Measurements from ENCODE around the gene COPS2. TPM values are rescaled to one million over a fixed set of nuclear protein-coding genes. Genes with fewer than 3 reads are reported as not detected.
A peak's percentile ranks its signal among the peaks of the same experiment; 100 is the strongest.

COPS2 gene
- total RNA-seq, 1 donor from 2014 or later: 84.0 TPM

- Mint-ChIP-seq H3K27ac (no peak overlapping the region), H3K4me3 (ENCODE audit: low read depth) (no peak overlapping the region), H3K36me3 (ENCODE audit: insufficient read depth) (no peaks in the 10 kb centered on the region), H3K27me3 (peaks cover 2% of the 10 kb centered on the region), H3K4me1 (ENCODE audit: low read depth) (peaks cover 24% of the 10 kb centered on the region), H3K9me3 (ENCODE audit: low read depth) (no peaks in the 10 kb centered on the region)
- DNase-seq (ENCODE audit: low spot score, unreplicated experiment): no peak
- no peak for TF ChIP-seq CTCF (IDR thresholded peaks at IDR 0.05; ENCODE audit: unreplicated experiment)
Measured at GRCh38 chr15:49088996-49089395, 66.4 kb downstream of the COPS2 start.

GRCh38 chr15:49085696-49086459, 69.5 kb downstream of the COPS2 start:
- H3K4me3 Mint-ChIP-seq (ENCODE audit: low read depth): peak overlapping the region; percentile 14
- H3K27me3 Mint-ChIP-seq: peaks cover 15% of the 10 kb centered on the region
- H3K36me3 Mint-ChIP-seq (ENCODE audit: insufficient read depth): no peaks in the 10 kb centered on the region
- peak overlapping the region; percentile 54 for H3K27ac Mint-ChIP-seq
- peaks cover 24% of the 10 kb centered on the region for H3K4me1 Mint-ChIP-seq (ENCODE audit: low read depth)
- TF ChIP-seq CTCF (IDR thresholded peaks at IDR 0.05; ENCODE audit: unreplicated experiment): no peak
- no peak for DNase-seq (ENCODE audit: low spot score, unreplicated experiment)
- H3K9me3 Mint-ChIP-seq (ENCODE audit: low read depth): no peaks in the 10 kb centered on the region

GRCh38 chr15:49084285-49084570, 71.2 kb downstream of the COPS2 start:
- Mint-ChIP-seq H3K27me3 (peaks cover 15% of the 10 kb centered on the region), H3K27ac (no peak overlapping the region), H3K4me1 (ENCODE audit: low read depth) (peaks cover 24% of the 10 kb centered on the region), H3K36me3 (ENCODE audit: insufficient read depth) (no peaks in the 10 kb centered on the region), H3K9me3 (ENCODE audit: low read depth) (no peaks in the 10 kb centered on the region), H3K4me3 (ENCODE audit: low read depth) (no peak overlapping the region)
- TF ChIP-seq CTCF (IDR thresholded peaks at IDR 0.05; ENCODE audit: unreplicated experiment): no peak
- no peak for DNase-seq (ENCODE audit: low spot score, unreplicated experiment)

- H3K4me3 Mint-ChIP-seq (ENCODE audit: low read depth): no peak overlapping the region
- peaks cover 24% of the 10 kb centered on the region for H3K4me1 Mint-ChIP-seq (ENCODE audit: low read depth)
- no peak for TF ChIP-seq CTCF (IDR thresholded peaks at IDR 0.05; ENCODE audit: unreplicated experiment)
- H3K27ac Mint-ChIP-seq: no peak overlapping the region
- no peaks in the 10 kb centered on the region for H3K9me3 Mint-ChIP-seq (ENCODE audit: low read depth)
- no peaks in the 10 kb centered on the region for H3K36me3 Mint-ChIP-seq (ENCODE audit: insufficient read depth)
- peaks cover 15% of the 10 kb centered on the region for H3K27me3 Mint-ChIP-seq
- no peak for DNase-seq (ENCODE audit: low spot score, unreplicated experiment)
Measured at GRCh38 chr15:49083401-49084284, 71.8 kb downstream of the COPS2 start.

- Mint-ChIP-seq H3K4me1 (ENCODE audit: low read depth) (peaks cover 21% of the 10 kb centered on the region), H3K27me3 (peaks cover 15% of the 10 kb centered on the region), H3K4me3 (ENCODE audit: low read depth) (no peak overlapping the region), H3K27ac (no peak overlapping the region), H3K36me3 (ENCODE audit: insufficient read depth) (no peaks in the 10 kb centered on the region), H3K9me3 (ENCODE audit: low read depth) (no peaks in the 10 kb centered on the region)
- no peak for DNase-seq (ENCODE audit: low spot score, unreplicated experiment)
- no peak for TF ChIP-seq CTCF (IDR thresholded peaks at IDR 0.05; ENCODE audit: unreplicated experiment)
Measured at GRCh38 chr15:49082960-49083359, 72.4 kb downstream of the COPS2 start.

All from progenitor cell of endocrine pancreas (in vitro differentiated cells).